NCI-H2196 treated with DMSO at 0.1 percent for 48 hours (cell line): Measurements from ENCODE around the gene TIAM1.

Source experiments
- DNase-seq: peaks from one replicate; lab custom pipeline; 2025; ENCODE audit not compliant: unreplicated experiment; lab: John Stamatoyannopoulos, UW

Gene TIAM1

DNA sequence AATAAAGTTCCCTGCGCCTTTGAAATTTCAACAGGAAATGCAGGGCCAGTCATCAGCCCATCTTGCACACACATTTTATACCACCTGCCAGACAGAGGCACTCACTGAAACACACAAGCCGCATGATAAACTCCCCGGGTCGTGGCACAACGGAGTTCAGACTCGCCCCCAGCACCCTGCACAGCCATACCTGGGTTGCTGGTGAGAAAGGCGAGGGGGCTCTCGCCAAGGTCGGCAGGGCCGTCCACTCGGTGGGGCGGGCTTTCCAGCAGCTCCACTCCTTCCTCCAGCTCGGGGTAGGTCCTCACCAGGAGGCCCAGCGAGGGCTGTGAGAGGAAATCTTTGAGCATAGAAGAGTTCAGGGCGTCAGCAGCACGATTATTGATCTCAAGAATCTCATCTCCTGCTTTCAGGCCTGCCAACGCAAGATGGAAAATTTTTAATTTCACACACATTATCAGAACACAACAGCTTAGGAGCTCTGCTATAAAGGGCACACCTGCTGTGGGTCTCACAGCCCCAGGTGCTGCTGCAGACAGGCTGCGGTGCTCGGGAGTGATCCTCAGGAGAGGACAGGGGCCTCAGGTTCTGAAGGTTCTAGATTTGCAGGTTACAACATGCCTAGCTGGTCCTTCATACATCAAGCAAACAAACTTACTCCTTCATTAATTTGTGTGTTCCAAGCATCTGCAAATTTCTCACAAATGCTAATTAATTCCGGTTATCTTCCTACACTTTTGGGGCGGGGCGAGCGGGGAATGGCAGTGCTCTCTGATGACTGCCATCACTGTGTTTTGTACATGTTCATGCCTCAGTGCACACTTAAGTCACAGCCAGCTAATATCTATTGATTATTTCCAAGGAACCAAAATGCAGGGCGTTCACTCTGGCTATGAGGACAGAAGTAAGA is 161.6 kb downstream of the TIAM1 start:
- no peak for DNase-seq

- DNase-seq: no peak
These were observed 162.8 kb downstream of the TIAM1 start for GRCh38 chr21:31181082-31181750.

DNA sequence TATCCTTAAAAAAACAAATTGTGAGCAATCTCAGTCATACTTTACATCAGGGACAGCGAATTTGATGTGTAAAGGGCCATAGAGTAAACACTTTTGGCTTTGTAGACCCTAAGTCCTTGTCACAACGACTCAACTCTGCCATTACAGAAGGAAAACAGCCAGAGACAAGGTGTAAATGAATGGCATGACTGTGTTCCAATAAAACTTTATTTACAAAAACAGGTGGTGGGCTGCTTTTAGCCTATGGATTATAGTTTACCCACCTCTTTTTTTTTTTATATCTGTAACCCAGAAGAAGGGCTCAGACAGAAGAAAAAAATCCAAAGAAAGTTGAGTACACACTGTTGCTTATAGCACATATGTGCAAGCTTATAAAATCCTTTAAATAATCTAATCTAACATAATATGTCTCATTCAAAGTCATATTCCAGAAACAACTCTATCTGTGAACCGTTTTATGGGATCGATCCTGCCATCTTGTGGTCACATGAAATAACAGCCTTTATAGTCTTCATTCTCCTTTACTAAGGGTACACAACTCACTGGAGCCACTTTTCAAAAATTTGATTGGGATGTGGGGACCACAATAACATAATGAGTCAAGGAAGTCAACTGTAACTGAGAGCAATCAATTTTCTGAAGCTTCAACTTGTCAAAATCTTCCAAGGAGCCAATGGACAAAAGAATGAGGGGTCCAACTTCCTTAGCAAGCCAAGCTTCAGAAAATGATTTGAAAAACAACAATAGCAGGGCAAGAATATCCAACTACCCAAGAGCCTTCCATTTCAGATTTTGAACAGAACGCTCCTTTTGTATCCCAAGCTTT is 163.6 kb downstream of the TIAM1 start:
- DNase-seq: peak; percentile 8

DNA sequence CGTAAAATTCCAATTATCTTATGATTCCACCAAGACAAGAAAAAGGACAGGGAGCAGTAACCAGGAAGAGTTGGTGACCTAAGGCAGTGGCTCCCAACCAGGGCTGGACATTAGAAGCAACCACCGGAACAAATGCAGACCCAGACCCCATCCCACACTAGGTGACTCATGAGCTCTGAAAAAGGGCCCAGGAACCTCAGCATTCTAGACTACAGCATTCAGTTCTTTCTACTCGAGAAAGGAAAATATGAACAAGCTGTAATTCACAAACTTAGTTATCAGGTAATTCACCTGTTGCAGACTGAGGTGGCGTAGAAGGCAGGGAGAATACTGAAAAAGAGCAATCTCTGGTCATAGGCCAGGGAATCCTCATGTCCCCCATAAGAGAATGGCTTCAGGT is 167.3 kb downstream of the TIAM1 start:
- DNase-seq: no peak

DNA sequence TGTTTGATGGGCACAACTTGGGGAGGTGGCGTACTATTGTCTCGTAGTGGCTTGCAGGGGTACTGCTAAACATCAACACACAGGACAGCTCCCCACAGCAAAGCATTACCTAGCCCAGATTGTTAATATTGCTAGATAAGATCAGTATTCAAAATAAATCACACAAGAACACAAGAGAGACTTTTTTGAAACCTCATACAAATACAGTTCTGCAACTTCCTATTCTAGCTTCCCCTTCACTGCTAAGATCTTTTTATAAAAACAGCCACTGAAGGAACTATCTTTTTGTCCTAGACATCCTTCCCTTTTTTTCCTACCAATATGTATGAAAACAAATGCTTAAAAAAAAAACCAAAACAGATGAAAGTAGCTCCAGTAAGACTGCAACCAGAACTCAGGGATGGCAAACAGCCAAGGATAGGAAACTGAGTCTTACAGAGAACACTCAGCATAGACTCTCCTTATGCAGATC is 167.9 kb downstream of the TIAM1 start:
- no peak for DNase-seq

DNA sequence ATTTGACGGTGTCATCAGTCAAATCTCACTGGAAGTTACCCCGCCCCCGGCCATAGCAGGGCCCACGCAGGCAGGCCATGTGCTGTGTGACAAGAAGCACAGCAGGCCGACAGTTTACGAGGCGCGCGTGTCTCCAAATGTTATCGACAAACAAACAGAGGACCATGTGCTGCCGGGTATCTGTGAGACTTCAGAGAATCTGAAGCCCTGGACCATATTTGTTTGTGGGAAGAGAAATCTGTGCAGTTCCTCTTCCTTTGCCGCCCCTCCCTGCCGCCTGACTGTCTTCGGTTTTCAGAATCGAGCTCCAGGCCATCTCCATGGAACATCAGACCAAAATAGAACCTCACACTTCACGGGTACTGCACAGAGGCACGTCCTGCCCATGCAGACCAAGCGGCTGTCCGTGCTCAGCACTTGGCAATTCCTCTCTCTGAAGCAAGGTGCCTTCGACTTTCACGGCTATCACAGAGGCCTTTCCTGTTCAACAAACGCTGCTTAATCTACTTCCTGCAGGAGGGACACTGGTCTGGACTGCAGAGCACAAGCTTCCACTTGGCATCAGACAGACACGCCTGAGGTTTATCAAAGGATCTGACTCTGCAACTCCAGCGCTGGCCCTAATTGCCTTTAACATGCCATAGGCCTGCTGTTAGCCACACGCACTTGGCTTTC is 170.0 kb downstream of the TIAM1 start:
- DNase-seq: no peak

DNA sequence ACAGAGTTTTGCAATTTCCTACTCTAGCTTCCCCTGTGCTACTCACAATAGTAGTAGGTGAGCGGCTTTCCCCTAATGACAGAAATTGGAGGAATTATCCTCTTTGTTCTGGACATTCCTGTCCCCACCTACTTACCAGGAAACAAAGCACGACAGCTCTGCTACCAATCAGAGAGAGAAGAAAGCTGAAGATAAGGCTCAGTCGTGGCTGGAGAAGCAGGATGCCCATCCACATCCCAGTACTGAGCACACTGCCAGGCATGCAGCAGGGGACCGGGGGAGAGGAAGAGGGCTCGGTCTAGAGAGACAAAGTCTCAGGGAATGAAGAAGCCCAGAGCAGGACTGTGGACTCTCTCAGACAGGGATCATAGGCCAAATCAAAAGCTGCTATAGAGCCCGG is 171.7 kb downstream of the TIAM1 start:
- no peak for DNase-seq

- DNase-seq: no peak
These were observed 179.1 kb downstream of the TIAM1 start for GRCh38 chr21:31164713-31165694.

DNA sequence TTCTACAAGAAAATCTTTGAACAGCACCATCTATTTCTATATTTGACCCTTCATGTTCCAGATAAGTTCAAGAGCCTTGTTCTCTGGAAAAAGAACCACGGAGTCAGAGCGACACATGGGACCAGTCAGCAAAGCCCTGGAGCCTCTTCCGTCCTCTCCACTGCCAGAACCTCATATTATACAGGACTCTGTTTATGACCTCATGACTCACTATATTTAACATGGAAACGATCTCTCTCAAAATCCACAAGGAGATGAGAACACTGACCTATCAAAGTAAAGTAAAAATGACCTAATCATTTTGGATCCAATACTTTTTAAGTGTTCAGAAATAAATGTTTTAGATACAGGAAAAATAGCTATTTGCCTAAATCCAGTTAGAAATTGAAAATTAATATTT is 181.2 kb downstream of the TIAM1 start:
- no peak for DNase-seq

GRCh38 chr21:31162079-31162699 is 181.9 kb downstream of the TIAM1 start:
- DNase-seq: no peak

- no peak for DNase-seq
These were observed 182.9 kb downstream of the TIAM1 start for GRCh38 chr21:31161157-31161556.

- DNase-seq: no peak
These were observed 184.3 kb downstream of the TIAM1 start for GRCh38 chr21:31159808-31160207.

DNA sequence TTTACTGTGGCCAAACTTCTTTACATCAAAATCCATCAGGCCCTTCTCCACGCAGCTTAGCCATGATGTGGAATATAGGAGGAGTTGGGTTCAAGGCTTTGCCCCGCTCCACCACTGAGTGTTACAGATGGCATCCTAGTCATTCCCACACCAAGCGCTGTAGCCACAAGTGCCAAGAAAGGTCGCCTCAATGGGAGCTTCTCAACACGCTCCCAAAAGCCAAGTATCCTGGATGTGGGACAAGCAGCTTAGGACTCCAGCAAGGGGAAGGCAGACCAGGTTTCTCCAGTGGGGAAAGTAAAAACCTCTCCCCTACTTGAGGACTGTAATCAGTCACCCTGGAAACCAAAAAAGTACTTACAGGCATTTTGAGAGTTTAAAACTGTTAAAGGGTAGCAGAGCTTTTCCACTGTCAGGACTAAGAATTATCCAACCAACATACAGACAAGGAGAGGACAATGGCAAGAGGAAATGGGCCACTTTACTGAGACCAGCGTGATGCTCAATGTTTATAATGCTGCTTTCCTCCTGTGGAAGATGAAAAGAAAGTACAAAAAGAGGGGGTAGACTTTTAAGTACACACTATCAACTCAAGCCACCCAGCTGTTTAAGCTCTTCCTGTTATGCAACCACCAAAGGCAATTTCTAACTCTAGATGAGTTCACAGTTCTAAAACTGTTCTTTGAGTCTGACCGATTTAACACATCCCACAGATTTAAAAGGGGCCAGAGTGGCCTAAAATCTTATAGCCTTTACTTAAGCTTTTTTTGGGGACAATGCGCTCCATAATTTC is 185.1 kb downstream of the TIAM1 start:
- no peak for DNase-seq

GRCh38 chr21:31157756-31158155 is 186.3 kb downstream of the TIAM1 start:
- DNase-seq: no peak

DNA sequence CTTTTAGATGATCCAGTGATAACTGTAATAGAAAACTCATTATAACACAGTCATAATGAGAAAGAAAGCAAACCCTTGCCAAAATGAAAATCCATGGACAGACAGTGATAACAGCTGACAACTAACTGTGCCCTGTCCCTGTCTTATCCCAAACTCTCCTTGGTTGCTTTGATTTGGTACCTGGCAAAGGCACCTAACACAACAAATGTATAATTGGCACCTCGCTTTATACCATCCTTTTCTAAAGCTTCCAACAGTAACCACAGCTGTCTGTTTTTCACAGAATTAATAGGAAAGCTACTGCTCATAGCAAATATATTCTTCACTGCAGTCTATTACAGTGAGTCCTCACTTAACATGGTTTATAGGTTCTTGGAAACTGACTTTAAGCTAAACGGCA is 187.4 kb downstream of the TIAM1 start:
- DNase-seq: no peak

DNA sequence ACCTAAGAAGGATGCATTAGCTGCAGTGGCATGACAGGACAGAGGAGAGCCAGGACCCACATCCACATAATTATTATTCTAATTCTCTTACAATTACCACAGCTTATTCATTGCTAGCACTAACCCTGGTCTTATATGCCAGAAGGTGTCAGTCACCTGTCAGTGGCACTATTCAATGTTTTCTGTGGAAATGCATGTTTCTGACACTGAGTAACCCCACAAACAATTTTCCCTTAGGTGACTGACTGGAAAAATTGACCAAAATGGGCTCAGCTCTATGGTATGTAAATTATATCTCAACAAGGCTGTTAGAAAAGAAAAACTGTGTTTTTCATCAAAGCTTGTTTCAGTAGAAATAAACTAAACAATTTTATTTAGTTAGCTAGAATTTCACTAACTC is 187.9 kb downstream of the TIAM1 start:
- no peak for DNase-seq

DNA sequence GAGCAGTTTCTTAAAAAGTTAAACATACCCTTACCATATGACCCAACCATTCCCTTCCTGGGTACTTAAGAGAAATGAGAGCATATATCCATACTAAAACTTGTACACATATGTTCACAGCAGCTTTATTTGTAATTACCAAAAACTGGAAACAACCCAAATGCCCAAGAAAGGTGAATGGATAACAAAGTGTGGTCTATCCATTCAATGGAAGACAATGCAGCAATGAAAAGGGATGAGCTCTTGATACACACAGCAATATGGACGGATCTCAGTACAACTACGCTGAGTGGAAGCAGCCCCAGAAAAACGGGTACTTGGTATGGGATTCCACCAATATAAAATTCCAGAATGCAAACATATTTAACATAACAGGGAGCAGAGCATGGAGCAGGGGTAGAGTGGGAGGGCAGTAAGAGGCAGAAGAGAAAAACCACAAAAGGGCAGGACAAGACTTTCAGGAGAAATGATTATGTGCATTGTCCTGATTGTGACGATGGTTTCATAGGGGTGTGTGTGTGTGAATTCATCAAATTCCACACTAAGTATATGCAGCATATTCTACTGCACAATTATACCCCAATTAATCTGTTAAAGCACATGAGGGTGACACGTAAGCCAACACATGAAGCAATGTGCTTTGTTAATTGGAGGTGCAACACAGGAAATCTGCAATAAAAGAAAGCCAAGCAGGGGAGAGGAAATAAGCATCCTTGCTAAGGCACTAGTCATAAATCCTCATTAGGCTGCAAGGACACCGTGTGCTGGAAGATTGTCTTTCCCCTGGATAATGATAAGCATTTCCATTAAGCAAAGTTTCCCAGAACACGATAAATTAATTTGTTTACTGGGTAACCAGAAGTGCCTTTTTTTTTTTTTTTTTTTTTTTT is 192.7 kb downstream of the TIAM1 start:
- DNase-seq: no peak
